Upper lobe of right lung (tissue), 1 donor: ENCODE results near the gene RAB2B. TPM values are rescaled to one million over a fixed set of nuclear protein-coding genes. Genes with fewer than 3 reads are reported as not detected.
A peak's percentile ranks its signal among the peaks of the same experiment; 100 is the strongest.

Experiments used
- ATAC-seq: fragments of 200-7000 bp; cut with Tn5 transposase; one replicate; pipeline ENCODE4 v1.9.1; 2020; ENCODE audit warnings: mild to moderate bottlenecking, moderate library complexity
- DNase-seq: peaks from one replicate; pipeline ENCODE4 v3.0.0-alpha.2; 2020
- H3K27ac ChIP-seq: fragments of 200-600 bp; one replicate; pipeline ENCODE4 v1.8.0; 2022
- H3K27me3 ChIP-seq: fragments of 200-600 bp; one replicate; pipeline ENCODE4 v1.8.0; 2022; ENCODE audit warnings: mild to moderate bottlenecking
- H3K36me3 ChIP-seq: fragments of 200-600 bp; one replicate; pipeline ENCODE4 v1.8.0; 2022
- H3K4me1 ChIP-seq: fragments of 200-600 bp; one replicate; pipeline ENCODE4 v1.8.0; 2022
- H3K4me3 ChIP-seq: fragments of 200-600 bp; one replicate; pipeline ENCODE4 v1.8.0; 2022; ENCODE audit warnings: mild to moderate bottlenecking
- H3K9me3 ChIP-seq: fragments of 200-600 bp; one replicate; pipeline ENCODE4 v1.8.0; 2022
- intact Hi-C: fragments of 100-400 bp; cut with DNase I; formaldehyde crosslinking; loops from one replicate; pipeline ENCODE4 v1.11.0; 2022
- total RNA-seq: library from RNA; stranded (reverse); fragmentation: NEBNext Ultra II Directional; extraction: Animal tissue kit (Norgen Biotek cat#: 25700); gene quantifications from one replicate; pipeline ENCODE4 v1.2.1, GENCODE V29; 2021
- TF ChIP-seq, protein P1 (sequence below): fragments of 200-600 bp; IDR thresholded peaks from one replicate; pipeline ENCODE4 v1.8.0; 2022; ENCODE audit warnings: antibody characterized with exemption
- donor health status: DM: no; HTN: yes; CAD: no; lungs with severe emphysema.

Gene RAB2B
- total RNA-seq, 1 donor from 2014 or later, result 36.9 TPM

DNA sequence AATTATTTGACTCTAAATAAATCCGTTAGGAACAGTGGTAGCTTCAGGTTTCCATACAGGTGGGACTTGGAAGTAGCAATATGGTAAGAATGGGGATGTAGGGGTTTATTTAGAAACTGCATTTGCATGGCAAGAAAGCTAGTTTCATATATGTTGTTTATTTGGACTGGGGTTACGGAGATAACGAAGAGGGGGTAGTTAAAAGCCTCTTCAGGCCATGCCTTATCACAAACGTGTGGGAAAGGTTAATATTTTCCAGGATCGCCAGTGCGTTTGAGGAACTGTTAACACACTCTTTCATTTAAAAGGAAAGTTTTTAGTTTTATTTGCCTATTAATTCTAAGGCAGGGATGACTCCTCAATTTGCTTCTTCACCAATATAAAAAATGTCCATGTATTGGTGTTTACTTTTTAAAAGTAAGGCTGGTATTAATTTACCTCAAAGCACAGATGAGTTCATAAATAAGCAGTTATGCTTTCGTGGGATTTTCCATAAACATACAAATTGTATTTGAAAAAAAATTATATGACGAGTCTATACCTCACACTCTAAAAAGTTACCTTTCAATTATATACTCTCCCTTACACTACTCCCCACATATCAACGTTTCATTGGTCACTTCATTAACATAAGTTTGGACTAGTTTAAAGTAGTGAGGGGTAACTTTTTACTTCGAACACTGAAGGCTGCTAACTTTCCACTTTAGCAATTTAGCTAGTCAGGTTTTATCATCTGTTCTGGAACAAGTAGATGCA is 814 bp downstream of the RAB2B start:
- no peaks in the 10 kb centered on the region for H3K9me3 ChIP-seq
- DNase-seq (no peak), ATAC-seq (peak; percentile 2)
- TF ChIP-seq, protein P1, sequence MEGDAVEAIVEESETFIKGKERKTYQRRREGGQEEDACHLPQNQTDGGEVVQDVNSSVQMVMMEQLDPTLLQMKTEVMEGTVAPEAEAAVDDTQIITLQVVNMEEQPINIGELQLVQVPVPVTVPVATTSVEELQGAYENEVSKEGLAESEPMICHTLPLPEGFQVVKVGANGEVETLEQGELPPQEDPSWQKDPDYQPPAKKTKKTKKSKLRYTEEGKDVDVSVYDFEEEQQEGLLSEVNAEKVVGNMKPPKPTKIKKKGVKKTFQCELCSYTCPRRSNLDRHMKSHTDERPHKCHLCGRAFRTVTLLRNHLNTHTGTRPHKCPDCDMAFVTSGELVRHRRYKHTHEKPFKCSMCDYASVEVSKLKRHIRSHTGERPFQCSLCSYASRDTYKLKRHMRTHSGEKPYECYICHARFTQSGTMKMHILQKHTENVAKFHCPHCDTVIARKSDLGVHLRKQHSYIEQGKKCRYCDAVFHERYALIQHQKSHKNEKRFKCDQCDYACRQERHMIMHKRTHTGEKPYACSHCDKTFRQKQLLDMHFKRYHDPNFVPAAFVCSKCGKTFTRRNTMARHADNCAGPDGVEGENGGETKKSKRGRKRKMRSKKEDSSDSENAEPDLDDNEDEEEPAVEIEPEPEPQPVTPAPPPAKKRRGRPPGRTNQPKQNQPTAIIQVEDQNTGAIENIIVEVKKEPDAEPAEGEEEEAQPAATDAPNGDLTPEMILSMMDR, result no peak
- peaks cover 20% of the 10 kb centered on the region for H3K36me3 ChIP-seq
- H3K4me3 ChIP-seq, result peak overlapping the region; percentile 95
- intact Hi-C loops, result no loop called here
- H3K27me3 ChIP-seq, result no peaks in the 10 kb centered on the region
- H3K4me1 ChIP-seq, result peaks cover 22% of the 10 kb centered on the region
- H3K27ac ChIP-seq, result peak overlapping the region; percentile 91

DNA sequence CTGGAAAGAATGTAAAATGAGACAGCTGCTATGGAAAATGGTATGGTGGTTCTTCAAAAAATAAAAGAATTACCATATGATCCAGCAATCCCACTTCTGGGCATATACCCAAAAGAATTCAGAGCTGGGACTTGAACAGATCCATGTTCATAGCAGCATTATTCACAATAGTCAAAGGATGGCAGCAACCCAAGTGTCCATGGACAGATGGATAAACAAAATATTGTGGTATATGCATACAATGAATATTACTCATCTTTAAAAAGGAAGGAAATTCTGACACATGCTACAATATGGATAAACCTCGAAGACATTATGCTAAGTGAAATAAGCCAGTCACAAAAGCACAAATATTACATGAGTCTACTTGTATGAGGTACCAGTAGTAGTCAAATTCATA is 9.1 kb downstream of the RAB2B start:
- Histone ChIP-seq H3K4me1 (no peaks in the 10 kb centered on the region), H3K9me3 (no peaks in the 10 kb centered on the region), H3K36me3 (peaks cover 86% of the 10 kb centered on the region), H3K4me3 (no peak overlapping the region), H3K27ac (no peak overlapping the region), H3K27me3 (no peaks in the 10 kb centered on the region)
- DNase-seq (no peak), ATAC-seq (no peak)
- intact Hi-C loops, result no loop called here
- TF ChIP-seq, protein P1, result no peak

DNA sequence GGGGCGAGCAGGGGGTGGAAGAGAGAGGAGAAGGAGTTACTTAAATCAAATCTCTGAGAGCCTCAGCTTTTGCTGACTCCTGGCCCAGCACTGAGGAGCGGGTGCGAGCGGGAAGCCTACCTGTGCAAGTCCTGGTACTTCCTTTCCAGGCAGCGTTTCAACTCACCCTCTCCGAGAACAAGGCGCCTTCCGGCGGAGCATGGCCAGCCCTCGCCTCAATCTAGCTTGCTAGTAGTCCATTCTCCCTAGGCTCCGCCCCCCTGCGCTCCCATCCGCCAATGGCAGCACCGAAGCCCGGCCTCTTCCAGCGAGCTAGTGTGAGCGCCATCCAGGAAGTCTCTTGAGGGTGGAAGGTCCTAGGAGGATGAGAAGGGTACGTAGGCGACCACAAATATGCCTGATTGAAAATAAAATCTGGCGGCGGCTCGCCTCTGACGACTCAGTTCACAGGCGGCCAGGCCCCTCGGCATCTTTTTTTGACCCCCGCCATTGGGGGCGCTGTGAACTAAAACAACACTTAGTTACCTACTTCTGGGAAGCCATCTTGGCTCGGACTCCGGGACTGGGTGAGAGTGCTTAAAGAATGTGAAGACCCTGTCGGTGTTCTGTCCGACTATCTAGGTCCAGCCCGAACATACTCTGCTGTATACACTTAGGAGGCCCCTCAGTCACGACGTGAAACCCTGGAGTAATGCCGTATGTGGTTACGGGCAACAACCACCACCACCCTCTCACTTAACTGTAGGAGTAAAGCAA is 20.7 kb downstream of the RAB2B start, which contains the start of gene CHD8:
Gene CHD8 (minus strand): TSS at position 212 of the 756 bp plus-strand sequence. CDS start 24,480 bp downstream, outside the sequence.
- Histone ChIP-seq H3K4me3 (peak within 1 kb of the TSS; percentile 88), H3K9me3 (no peaks in the 10 kb centered on the region), H3K4me1 (peaks cover 22% of the 10 kb centered on the region), H3K36me3 (peaks cover 23% of the 10 kb centered on the region), H3K27me3 (no peaks in the 10 kb centered on the region), H3K27ac (peak within 1 kb of the TSS; percentile 99)
- intact Hi-C loops, result no loop called here
- peak; percentile 100 for DNase-seq
- TF ChIP-seq, protein P1, result peak; percentile 68
- peak; percentile 99 for ATAC-seq

DNA sequence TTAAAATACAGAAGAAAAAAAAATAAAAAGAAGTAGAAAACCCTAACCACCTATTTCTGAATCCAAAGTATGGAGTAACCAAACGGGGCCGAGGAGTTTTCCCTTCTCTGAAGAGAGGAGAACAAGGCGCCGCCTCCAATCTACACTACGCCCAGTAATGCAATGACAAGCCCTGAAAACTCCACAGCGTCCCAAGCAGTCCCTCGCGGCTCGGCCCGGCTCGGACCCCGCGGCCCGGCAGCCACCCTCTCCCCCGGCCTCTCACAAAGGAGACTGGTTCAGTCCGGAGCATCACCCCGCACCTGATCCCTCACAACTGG is 21.2 kb downstream of the RAB2B start:
- TF ChIP-seq, protein P1, result no peak
- Histone ChIP-seq H3K36me3 (peaks cover 23% of the 10 kb centered on the region), H3K27ac (peak overlapping the region; percentile 99), H3K4me3 (peak overlapping the region; percentile 88), H3K9me3 (no peaks in the 10 kb centered on the region), H3K4me1 (peaks cover 25% of the 10 kb centered on the region), H3K27me3 (no peaks in the 10 kb centered on the region)
- DNase-seq (no peak), ATAC-seq (peak; percentile 37)
- intact Hi-C loops, result no loop called here

DNA sequence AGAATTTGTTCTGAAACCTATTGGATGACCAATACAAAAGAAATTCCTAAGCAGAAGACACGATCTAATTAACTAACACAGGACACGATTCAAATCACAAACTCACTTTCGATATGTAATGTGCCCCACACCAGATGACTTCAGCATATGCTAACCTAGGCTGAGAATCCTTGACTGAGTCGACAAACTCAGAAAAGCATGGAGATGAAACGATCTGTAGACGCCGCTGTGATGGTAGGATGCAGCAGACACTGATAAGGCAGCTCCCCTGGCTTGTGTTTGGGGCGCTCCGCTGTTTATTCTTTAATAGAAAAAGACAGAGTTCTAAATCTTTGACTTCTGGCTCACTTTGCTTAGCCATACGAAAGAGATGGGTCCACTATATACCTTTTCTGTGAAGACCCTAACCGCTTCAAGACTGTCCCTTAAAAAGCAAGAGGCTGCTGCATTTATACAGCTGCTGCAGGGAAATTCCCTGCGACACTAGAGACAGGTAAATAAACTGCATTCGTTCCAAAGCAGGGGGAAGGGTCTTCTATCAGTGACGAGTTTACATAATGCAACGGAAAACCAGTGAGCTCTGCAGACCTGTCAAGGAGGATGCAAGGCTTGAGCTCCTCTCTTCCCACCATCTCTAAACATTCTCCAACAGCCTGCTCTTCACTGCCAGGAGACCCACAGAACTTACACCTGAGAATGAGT is 21.8 kb downstream of the RAB2B start:
- DNase-seq (no peak), ATAC-seq (no peak)
- Histone ChIP-seq H3K27ac (peak overlapping the region; percentile 99), H3K27me3 (no peaks in the 10 kb centered on the region), H3K4me3 (peak overlapping the region; percentile 88), H3K4me1 (peaks cover 28% of the 10 kb centered on the region), H3K36me3 (peaks cover 17% of the 10 kb centered on the region), H3K9me3 (no peaks in the 10 kb centered on the region)
- intact Hi-C loops, result no loop called here
- TF ChIP-seq, protein P1, result no peak
